HepG2 (cell line): ENCODE data around the gene UNKL. TPM values are rescaled to one million over a fixed set of nuclear protein-coding genes. Genes with fewer than 3 reads are reported as not detected.

ENCODE experiments used
- ATF7-NPFF ChIP-seq: sonication (generic); formaldehyde crosslinking; IDR thresholded peaks from 2 replicates; pipeline ENCODE4 v1.8.1; 2023; ENCODE audit warnings: mild to moderate bottlenecking, low read depth, missing genetic modification reagents, moderate library complexity
- CENPT ChIP-seq: sonication (generic); formaldehyde crosslinking; IDR thresholded peaks from 2 replicates; pipeline ENCODE4 v1.8.0; 2022; ENCODE audit warnings: low read depth, mild to moderate bottlenecking, moderate library complexity, missing genetic modification reagents
- ELF4 ChIP-seq: sonication (generic); formaldehyde crosslinking; IDR thresholded peaks from 2 replicates; pipeline ENCODE4 v1.5.0; 2020; ENCODE audit warnings: missing genetic modification reagents, mild to moderate bottlenecking, moderate library complexity, borderline replicate concordance
- FOXK2 ChIP-seq: fragments of 450-650 bp; IDR thresholded peaks from 2 replicates; pipeline ENCODE4 v1.6.1; 2016
- GFI1 ChIP-seq: sonication (generic); formaldehyde crosslinking; IDR thresholded peaks from 2 replicates; pipeline ENCODE4 v1.5.0; 2020; ENCODE audit warnings: missing genetic modification reagents, mild to moderate bottlenecking, borderline replicate concordance
- GLI4 ChIP-seq: sonication (generic); formaldehyde crosslinking; IDR thresholded peaks from 2 replicates; pipeline ENCODE4 v1.5.1; 2020; ENCODE audit warnings: missing genetic modification reagents, mild to moderate bottlenecking, moderate library complexity, borderline replicate concordance
- HNRNPLL ChIP-seq: fragments of 200-400 bp; formaldehyde crosslinking; IDR thresholded peaks from 2 replicates; pipeline ENCODE4 v1.6.1; 2017; ENCODE audit warnings: mild to moderate bottlenecking, low read depth, low read length; ENCODE audit not compliant: poor library complexity, severe bottlenecking
- KLF15 ChIP-seq: sonication (generic); formaldehyde crosslinking; IDR thresholded peaks from 2 replicates; pipeline ENCODE4 v1.8.1; 2023; ENCODE audit warnings: borderline replicate concordance, mild to moderate bottlenecking, inconsistent platforms, missing genetic modification reagents, mixed read lengths
- KLF16 ChIP-seq, 2 experiments: sonication (generic) in 1 of 2; formaldehyde crosslinking in 1 of 2; IDR thresholded peaks; 2 replicates each; pipeline versions ENCODE4 v1.6.1 to v1.8.0; 2016 to 2023; ENCODE audit warnings: missing genetic modification reagents in 2 of 2, missing compliant biosample characterization in 1 of 2
- MAFG ChIP-seq: sonication (generic); formaldehyde crosslinking; IDR thresholded peaks from 2 replicates; pipeline ENCODE4 v1.5.1; 2020; ENCODE audit warnings: mild to moderate bottlenecking, missing genetic modification reagents
- MLLT10 ChIP-seq: sonication (generic); formaldehyde crosslinking; IDR thresholded peaks from 2 replicates; pipeline ENCODE4 v1.4.0; 2020; ENCODE audit warnings: missing genetic modification reagents
- NKX3-1 ChIP-seq: sonication (generic); formaldehyde crosslinking; IDR thresholded peaks from 2 replicates; pipeline ENCODE4 v1.5.0; 2020; ENCODE audit warnings: missing genetic modification reagents
- NR2F6 ChIP-seq, 2 experiments: IDR thresholded peaks; 2 replicates each; pipeline ENCODE4 v1.6.1; 2016; ENCODE audit warnings: antibody characterized with exemption in 1 of 2, mild to moderate bottlenecking in 1 of 2
- PCBP1 ChIP-seq: fragments of 200-400 bp; formaldehyde crosslinking; IDR thresholded peaks from 2 replicates; pipeline ENCODE4 v1.6.1; 2017; ENCODE audit warnings: mild to moderate bottlenecking, low read depth, low read length, borderline replicate concordance
- RARG ChIP-seq: sonication (generic); formaldehyde crosslinking; IDR thresholded peaks from 2 replicates; pipeline ENCODE4 v1.4.0; 2020; ENCODE audit warnings: low read depth, mild to moderate bottlenecking, missing genetic modification reagents
- ZNF263 ChIP-seq: sonication (generic); formaldehyde crosslinking; IDR thresholded peaks from 2 replicates; pipeline ENCODE4 v1.4.0; 2020; ENCODE audit warnings: missing genetic modification reagents
- ZNF557 ChIP-seq: sonication (generic); formaldehyde crosslinking; IDR thresholded peaks from 2 replicates; pipeline ENCODE4 v1.4.0; 2020; ENCODE audit warnings: missing genetic modification reagents
- ZNF652 ChIP-seq: IDR thresholded peaks from 2 replicates; pipeline ENCODE4 v1.6.1; 2016; ENCODE audit warnings: low read depth, borderline replicate concordance
- ZNF878 ChIP-seq: sonication (generic); formaldehyde crosslinking; IDR thresholded peaks from 2 replicates; pipeline ENCODE4 v1.8.1; 2023; ENCODE audit warnings: mild to moderate bottlenecking, missing genetic modification reagents, moderate library complexity
- polyA plus RNA-seq, 8 experiments: library from polyadenylated mRNA; depleted of rRNA in 3 of 8; stranded (reverse) in 7 of 8; unstranded in 1 of 8; fragments of >200 nt; fragmentation: Illumina TruSeq in 4 of 8; extraction: Trizol in 4 of 8; gene quantifications; 2 replicates each; pipeline versions ENCODE4 v1.2.1 to v1.2.3, GENCODE V29; 2011 to 2016; ENCODE audit warnings: low read depth in 4 of 8, missing spikeins in 1 of 8, mixed read lengths in 1 of 8; ENCODE audit not compliant: insufficient read depth in 1 of 8
- total RNA-seq, 5 experiments: library from RNA; depleted of rRNA; stranded (reverse); fragments of >200 nt; fragmentation: Illumina TruSeq; extraction: Trizol; gene quantifications; 2 replicates each; pipeline ENCODE4 v1.2.3, GENCODE V29; 2016; ENCODE audit warnings: low read depth in 1 of 5
- TF ChIP-seq, protein P1 (sequence below): sonication (generic); formaldehyde crosslinking; IDR thresholded peaks from 2 replicates; pipeline ENCODE4 v1.5.0; 2020; ENCODE audit warnings: missing genetic modification reagents, mild to moderate bottlenecking, borderline replicate concordance
- TF ChIP-seq, protein P2 (sequence below): sonication (generic); formaldehyde crosslinking; IDR thresholded peaks from 2 replicates; pipeline ENCODE4 v1.4.0; 2020; ENCODE audit warnings: low read depth, mild to moderate bottlenecking, missing genetic modification reagents
- TF ChIP-seq, protein P3 (sequence below): sonication (generic); formaldehyde crosslinking; IDR thresholded peaks from 2 replicates; pipeline ENCODE4 v1.5.0; 2020; ENCODE audit warnings: mild to moderate bottlenecking, missing genetic modification reagents, moderate library complexity
- TF ChIP-seq, protein P4 (sequence below): sonication (generic); formaldehyde crosslinking; IDR thresholded peaks from 2 replicates; pipeline ENCODE4 v1.5.0; 2020; ENCODE audit warnings: missing genetic modification reagents

Gene UNKL
- total and polyA plus RNA-seq, 2 of the 13 experiments (the other 11 are each of a cell fraction or from before 2014, with no cell fraction given): 10.4 to 17.6 TPM

DNA sequence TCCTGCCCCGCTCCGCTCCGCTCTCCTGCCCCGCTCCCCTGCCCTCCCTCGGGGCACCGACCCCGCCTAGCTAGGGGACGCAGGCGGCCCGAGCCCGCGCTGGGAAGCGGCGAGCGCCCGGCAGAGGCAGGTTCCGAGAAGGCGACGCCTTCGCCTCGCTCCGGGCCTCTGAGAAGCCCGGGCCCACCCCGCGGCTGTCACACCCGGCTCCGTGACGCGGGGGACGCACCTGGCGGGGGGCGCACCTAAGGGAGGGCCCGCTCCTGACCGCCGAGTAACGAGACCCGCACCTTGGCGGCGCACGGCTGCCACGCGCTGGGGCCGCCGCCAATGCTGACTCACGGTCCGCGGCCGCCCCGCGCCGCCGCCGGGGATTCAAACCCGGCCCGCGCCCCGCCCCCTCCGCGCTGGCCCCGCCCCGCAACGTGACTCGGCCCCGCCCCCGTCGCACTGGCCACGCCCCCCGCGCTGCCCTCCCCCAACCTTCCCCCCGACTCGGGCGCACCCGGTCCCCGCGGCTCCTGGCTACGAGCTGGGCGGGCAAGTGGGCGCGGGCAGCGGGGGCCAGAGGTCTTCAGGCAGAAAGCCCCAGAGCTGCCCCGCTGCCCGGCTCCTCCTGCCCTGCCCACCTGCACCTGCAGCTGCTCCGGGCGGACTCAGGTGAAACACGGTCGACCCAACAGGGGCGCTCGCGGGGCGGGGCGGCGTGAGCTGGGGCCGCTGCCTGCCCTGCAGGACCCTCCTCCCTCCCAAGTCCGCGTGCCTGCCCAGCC, 35.0 kb downstream of the UNKL start (continued):
- TF ChIP-seq, protein P1, sequence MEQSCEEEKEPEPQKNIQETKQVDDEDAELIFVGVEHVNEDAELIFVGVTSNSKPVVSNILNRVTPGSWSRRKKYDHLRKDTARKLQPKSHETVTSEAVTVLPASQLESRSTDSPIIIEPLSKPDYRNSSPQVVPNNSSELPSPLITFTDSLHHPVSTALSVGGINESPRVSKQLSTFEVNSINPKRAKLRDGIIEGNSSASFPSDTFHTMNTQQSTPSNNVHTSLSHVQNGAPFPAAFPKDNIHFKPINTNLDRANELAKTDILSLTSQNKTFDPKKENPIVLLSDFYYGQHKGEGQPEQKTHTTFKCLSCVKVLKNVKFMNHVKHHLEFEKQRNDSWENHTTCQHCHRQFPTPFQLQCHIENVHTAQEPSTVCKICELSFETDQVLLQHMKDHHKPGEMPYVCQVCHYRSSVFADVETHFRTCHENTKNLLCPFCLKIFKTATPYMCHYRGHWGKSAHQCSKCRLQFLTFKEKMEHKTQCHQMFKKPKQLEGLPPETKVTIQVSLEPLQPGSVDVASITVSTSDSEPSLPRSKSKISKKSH (CRISPR knock-in tag): no peak
- TF ChIP-seq ZNF263 (CRISPR knock-in tag) (no peak), PCBP1 (no peak), NR2F6 (IDR thresholded peaks at IDR 0.05) (no peak), NR2F6 (CRISPR knock-in tag; IDR thresholded peaks at IDR 0.05) (no peak), GFI1 (CRISPR knock-in tag) (peak; percentile 54; the same call in 1 of the 2 replicates), HNRNPLL (peak; percentile 14), ZNF557 (CRISPR knock-in tag) (no peak), RARG (CRISPR knock-in tag) (no peak), FOXK2 (no peak), NKX3-1 (0 out of 2 replicates have a peak, but pooled peaks have one; percentile 3), ZNF878 (no peak), MAFG (CRISPR knock-in tag) (peak; percentile 79; the same call in 1 of the 2 replicates), ZNF652 (CRISPR knock-in tag) (no peak), ATF7-NPFF (CRISPR knock-in tag) (peak; percentile 61), MLLT10 (CRISPR knock-in tag) (no peak), KLF15 (CRISPR knock-in tag) (no peak), GLI4 (no peak), CENPT (CRISPR knock-in tag) (no peak), ELF4 (no peak), KLF16 (CRISPR knock-in tag; IDR thresholded peaks at IDR 0.05) (no peak)
- TF ChIP-seq, protein P2, sequence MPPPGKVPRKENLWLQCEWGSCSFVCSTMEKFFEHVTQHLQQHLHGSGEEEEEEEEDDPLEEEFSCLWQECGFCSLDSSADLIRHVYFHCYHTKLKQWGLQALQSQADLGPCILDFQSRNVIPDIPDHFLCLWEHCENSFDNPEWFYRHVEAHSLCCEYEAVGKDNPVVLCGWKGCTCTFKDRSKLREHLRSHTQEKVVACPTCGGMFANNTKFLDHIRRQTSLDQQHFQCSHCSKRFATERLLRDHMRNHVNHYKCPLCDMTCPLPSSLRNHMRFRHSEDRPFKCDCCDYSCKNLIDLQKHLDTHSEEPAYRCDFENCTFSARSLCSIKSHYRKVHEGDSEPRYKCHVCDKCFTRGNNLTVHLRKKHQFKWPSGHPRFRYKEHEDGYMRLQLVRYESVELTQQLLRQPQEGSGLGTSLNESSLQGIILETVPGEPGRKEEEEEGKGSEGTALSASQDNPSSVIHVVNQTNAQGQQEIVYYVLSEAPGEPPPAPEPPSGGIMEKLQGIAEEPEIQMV (CRISPR knock-in tag): peak; percentile 98
- TF ChIP-seq, protein P3, sequence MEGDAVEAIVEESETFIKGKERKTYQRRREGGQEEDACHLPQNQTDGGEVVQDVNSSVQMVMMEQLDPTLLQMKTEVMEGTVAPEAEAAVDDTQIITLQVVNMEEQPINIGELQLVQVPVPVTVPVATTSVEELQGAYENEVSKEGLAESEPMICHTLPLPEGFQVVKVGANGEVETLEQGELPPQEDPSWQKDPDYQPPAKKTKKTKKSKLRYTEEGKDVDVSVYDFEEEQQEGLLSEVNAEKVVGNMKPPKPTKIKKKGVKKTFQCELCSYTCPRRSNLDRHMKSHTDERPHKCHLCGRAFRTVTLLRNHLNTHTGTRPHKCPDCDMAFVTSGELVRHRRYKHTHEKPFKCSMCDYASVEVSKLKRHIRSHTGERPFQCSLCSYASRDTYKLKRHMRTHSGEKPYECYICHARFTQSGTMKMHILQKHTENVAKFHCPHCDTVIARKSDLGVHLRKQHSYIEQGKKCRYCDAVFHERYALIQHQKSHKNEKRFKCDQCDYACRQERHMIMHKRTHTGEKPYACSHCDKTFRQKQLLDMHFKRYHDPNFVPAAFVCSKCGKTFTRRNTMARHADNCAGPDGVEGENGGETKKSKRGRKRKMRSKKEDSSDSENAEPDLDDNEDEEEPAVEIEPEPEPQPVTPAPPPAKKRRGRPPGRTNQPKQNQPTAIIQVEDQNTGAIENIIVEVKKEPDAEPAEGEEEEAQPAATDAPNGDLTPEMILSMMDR (CRISPR knock-in tag): peak; percentile 52
- TF ChIP-seq, protein P4, sequence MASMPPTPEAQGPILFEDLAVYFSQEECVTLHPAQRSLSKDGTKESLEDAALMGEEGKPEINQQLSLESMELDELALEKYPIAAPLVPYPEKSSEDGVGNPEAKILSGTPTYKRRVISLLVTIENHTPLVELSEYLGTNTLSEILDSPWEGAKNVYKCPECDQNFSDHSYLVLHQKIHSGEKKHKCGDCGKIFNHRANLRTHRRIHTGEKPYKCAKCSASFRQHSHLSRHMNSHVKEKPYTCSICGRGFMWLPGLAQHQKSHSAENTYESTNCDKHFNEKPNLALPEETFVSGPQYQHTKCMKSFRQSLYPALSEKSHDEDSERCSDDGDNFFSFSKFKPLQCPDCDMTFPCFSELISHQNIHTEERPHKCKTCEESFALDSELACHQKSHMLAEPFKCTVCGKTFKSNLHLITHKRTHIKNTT: no peak
